SJSA1 (cell line): Measurements from ENCODE around the gene SMOC1. TPM values are rescaled to one million over a fixed set of nuclear protein-coding genes. Genes with fewer than 3 reads are reported as not detected.

Experiments
- DNase-seq, 2 experiments: peaks; one replicate each; pipeline ENCODE4 v3.0.0-alpha.2; 2015 to 2020; ENCODE audit warnings: low spot score in 2 of 2, low read depth in 1 of 2
- H3K27ac ChIP-seq: fragments of 250-450 bp; sonication (Bioruptor Pico); 2 replicates; pipeline ENCODE4 v1.5.1; 2020; ENCODE audit warnings: mild to moderate bottlenecking, moderate library complexity
- H3K27me3 ChIP-seq: fragments of 250-450 bp; sonication (Bioruptor Pico); replicated peaks from 2 replicates; pipeline ENCODE4 v1.5.1; 2020; ENCODE audit warnings: mild to moderate bottlenecking, moderate library complexity
- H3K36me3 ChIP-seq: fragments of 250-450 bp; sonication (Bioruptor Pico); 2 replicates; pipeline ENCODE4 v1.5.1; 2020; ENCODE audit warnings: mild to moderate bottlenecking
- H3K4me1 ChIP-seq: fragments of 250-450 bp; sonication (Bioruptor Pico); replicated peaks from 2 replicates; pipeline ENCODE4 v1.6.1; 2021; ENCODE audit warnings: mild to moderate bottlenecking
- H3K4me3 ChIP-seq: fragments of 250-450 bp; sonication (Bioruptor Pico); 2 replicates; pipeline ENCODE4 v1.5.1; 2020; ENCODE audit warnings: mild to moderate bottlenecking
- H3K9me3 ChIP-seq: fragments of 250-450 bp; sonication (Bioruptor Pico); replicated peaks from 2 replicates; pipeline ENCODE4 v1.5.1; 2020; ENCODE audit warnings: mild to moderate bottlenecking
- total RNA-seq: library from RNA; depleted of rRNA; stranded (reverse); fragments of >200 nt; shearing (Covaris generic); gene quantifications from 2 replicates; pipeline ENCODE4 v1.2.3, GENCODE V29; 2014

Gene SMOC1
- total RNA-seq, 1 experiment from 2014 or later, result not detected

DNA sequence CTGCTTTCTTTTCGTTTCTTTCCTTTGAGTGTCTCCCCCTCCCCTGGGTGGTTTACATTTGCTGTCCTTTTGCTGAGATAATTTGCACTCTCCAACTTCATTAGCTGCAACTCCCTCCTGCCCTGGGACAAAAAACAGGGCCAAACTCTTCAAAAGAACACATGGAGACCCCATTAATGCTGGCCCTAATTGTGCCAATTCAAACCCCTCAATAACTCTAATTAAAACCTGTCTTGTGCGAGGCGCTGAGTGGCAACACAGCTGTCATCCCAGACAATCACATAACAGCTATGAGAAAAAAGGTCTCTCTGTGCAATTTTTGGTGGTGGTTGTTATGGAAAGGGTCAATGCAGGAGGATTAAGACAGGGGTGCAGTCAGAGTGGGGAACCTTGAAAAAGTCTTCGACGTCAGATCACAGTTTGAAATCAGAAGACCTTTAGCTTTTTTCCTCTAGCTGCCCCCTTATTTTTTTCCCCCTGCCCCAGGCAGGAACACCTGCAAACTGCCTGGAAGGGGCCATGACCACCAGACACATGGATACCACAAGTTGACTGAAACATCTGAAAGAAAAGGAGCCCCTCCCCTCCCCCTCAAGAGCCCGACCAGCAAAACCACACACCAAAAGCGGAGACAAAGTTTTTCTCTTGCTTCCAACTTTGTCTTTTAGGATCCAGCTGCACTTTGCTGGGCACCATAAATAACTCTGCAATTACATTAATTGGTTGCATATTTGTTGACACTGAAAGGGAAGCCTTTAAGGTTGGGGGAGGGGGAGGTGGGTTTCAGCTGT lies 26.5 kb upstream of the SMOC1 start:
- no peaks in the 10 kb centered on the region for H3K36me3 ChIP-seq
- no peak overlapping the region for H3K4me3 ChIP-seq
- H3K27me3 ChIP-seq, result 0 out of 2 replicates have a peak, but pooled peaks cover 7% of the 10 kb centered on the region
- H3K9me3 ChIP-seq, result no peaks in the 10 kb centered on the region
- no peaks in the 10 kb centered on the region for H3K4me1 ChIP-seq
- no peak overlapping the region for H3K27ac ChIP-seq
- DNase-seq, result no peak

DNA sequence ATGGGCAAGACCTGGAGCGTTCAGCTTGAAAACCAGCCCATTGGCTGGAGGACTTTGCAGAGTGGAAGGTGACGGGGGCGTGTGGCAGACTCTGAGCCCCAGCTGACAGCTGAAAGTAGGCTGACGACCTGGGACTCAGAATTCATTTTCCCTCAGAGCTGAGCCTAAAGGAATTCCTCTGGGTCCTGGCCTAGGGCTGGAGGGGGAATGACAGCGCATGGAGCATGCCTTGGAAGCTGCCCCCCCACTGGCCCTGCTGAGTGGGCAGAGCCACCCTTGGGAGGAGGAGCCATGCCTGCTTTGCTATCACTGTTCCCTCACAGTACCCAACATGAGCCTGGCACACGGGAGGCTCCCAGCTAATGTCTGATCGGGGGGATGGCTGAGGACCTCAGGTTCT lies 25.4 kb upstream of the SMOC1 start:
- no peak for DNase-seq
- Histone ChIP-seq H3K36me3 (no peaks in the 10 kb centered on the region), H3K4me1 (no peaks in the 10 kb centered on the region), H3K27me3 (0 out of 2 replicates have a peak, but pooled peaks cover 7% of the 10 kb centered on the region), H3K4me3 (no peak overlapping the region), H3K9me3 (no peaks in the 10 kb centered on the region), H3K27ac (no peak overlapping the region)

DNA sequence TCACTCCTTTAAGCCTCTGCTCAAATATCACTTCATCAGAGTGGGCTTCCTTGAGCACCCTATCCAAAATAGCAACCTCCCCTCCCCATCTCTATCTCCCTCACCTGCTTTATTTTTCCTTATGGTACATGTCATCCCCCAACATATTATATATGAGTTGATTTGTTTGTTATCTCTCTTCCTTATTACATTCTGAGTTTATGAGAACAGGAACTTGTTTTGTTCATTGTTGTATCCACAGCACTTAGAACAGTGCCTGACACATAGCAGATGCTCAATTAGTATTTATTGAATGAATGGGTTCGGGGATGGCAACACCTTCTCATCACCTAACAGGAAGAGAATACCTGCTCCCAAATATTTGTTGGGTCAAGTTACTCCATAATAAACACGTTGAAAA lies 24.6 kb upstream of the SMOC1 start:
- Histone ChIP-seq H3K27ac (no peak overlapping the region), H3K4me3 (no peak overlapping the region), H3K9me3 (no peaks in the 10 kb centered on the region), H3K4me1 (no peaks in the 10 kb centered on the region), H3K36me3 (no peaks in the 10 kb centered on the region), H3K27me3 (0 out of 2 replicates have a peak, but pooled peaks cover 7% of the 10 kb centered on the region)
- no peak for DNase-seq

DNA sequence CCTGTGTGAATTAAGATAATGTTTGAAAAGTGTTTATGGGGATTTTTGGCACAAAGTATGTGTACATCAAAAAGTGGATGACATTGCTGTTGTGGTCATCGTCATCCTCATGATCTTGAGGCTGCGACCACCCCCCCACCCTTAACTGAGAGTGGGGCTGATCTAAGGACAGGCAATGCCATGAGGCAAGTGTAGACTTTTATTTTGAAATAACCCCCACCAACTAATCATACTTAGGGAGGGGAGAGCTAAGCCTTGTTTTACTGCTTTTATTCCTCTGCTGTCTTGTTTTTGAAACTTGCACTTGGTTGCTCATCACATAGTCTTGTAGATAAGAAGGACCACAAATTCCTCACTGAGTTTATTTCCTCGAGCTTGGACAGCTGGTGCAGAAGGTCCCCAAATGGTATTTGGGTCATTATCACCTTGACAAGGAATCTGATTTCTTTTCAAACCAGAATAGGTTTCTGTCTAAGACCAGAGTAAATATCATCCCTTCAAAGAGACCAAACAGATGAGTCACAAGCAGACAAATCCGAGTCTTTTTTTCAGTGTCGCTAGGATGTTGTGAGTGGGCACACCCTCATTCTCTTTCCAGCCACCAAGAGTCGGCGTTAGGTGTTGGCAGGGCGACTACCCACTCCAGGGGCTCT lies 23.9 kb upstream of the SMOC1 start:
- DNase-seq, result no peak
- Histone ChIP-seq H3K9me3 (no peaks in the 10 kb centered on the region), H3K27me3 (0 out of 2 replicates have a peak, but pooled peaks cover 7% of the 10 kb centered on the region), H3K4me3 (no peak overlapping the region), H3K36me3 (no peaks in the 10 kb centered on the region), H3K4me1 (no peaks in the 10 kb centered on the region), H3K27ac (no peak overlapping the region)

DNA sequence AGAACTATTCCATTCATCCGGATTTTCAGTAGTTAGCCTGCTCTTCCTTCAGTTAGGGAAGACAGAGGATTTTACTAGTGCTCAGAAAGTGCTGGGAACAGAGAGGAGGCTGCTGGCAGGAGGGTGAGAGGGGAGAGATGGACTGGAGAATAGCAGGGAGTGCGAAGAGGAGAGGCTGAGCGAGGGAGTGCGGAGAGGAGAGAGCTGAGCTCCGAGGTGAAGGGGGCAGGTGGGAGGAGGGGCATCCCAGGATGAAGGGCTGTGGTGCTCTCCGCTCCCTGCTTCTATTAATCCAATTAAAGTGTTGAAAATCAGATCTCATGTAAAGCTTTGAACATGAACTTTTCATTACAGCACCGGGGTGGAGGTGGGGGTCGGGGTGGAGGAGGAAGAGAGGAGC lies 20.4 kb upstream of the SMOC1 start:
- Histone ChIP-seq H3K27me3 (0 out of 2 replicates have a peak, but pooled peaks cover 7% of the 10 kb centered on the region), H3K27ac (no peak overlapping the region), H3K9me3 (no peaks in the 10 kb centered on the region), H3K36me3 (no peaks in the 10 kb centered on the region), H3K4me3 (no peak overlapping the region), H3K4me1 (no peaks in the 10 kb centered on the region)
- DNase-seq, result no peak

DNA sequence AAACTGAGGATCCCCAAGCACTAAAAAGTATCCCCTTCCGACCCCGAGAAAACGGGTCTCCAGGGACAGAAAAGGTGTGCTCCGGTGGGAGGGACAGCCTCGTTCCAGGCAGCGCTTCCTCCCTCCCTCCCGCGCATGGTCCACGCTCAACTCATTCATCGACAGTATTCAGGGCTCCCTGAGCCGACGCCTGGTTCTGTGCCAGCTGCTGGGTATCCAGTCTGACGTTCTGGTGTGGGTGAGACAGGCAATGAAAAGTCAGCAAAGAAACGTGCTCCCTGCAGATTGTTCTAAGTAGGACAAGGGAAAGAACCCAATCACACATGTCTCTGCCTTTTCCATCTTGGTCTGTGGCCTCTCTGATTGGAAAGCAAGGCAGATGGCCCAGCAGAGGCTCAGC lies 19.6 kb upstream of the SMOC1 start:
- no peaks in the 10 kb centered on the region for H3K27me3 ChIP-seq
- no peak overlapping the region for H3K27ac ChIP-seq
- H3K4me1 ChIP-seq, result no peaks in the 10 kb centered on the region
- no peak for DNase-seq
- H3K9me3 ChIP-seq, result no peaks in the 10 kb centered on the region
- H3K36me3 ChIP-seq, result no peaks in the 10 kb centered on the region
- no peak overlapping the region for H3K4me3 ChIP-seq

DNA sequence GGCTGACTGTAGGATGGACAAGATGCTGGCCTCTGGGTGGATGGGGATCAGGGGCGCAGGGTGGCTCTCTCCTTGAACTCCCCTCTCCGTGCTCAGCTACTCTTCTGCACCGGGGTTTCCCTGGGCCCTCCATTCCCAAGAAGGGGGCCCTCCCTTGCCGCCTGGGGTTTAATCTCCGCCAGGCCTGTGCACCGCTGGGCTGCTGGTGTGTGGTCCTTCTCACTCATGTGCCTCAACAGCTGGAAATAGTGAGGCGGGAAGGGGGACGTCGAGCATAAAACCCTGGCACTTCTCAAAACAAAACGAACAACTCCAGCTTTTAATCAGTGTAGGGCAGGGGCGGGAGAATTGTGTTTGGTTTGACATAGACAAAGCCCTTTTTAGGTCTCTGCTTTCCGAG lies 19.0 kb upstream of the SMOC1 start:
- no peak for DNase-seq
- no peak overlapping the region for H3K4me3 ChIP-seq
- H3K27ac ChIP-seq, result no peak overlapping the region
- H3K4me1 ChIP-seq, result no peaks in the 10 kb centered on the region
- H3K27me3 ChIP-seq, result no peaks in the 10 kb centered on the region
- H3K9me3 ChIP-seq, result no peaks in the 10 kb centered on the region
- no peaks in the 10 kb centered on the region for H3K36me3 ChIP-seq

DNA sequence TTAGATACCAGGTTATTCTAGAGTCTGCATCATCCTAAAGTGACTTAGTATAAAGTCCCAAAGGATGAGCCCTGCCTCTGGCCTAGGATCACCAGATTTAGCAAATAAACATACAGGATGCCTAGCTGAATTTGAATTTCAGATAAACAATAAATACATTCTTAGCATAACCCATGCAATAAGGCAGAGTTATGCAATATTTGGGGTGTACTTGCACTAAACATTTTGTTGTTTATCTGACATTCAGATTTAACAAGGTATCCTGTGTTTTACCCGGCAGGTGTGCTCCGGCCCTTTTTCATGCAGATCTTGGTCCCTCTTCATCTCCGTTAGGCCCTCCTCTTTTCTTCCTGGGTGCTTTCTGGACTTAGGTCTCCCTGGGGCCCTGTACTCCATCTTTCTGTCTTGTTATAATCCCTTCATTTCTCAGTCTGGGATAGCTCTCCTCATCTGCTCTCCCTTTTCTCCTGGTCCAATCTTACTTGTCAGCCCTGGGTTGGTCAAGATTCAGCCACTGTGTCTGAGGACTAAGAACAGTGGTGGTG lies 18.1 kb upstream of the SMOC1 start:
- Histone ChIP-seq H3K9me3 (no peaks in the 10 kb centered on the region), H3K27ac (no peak overlapping the region), H3K27me3 (no peaks in the 10 kb centered on the region), H3K4me1 (no peaks in the 10 kb centered on the region), H3K4me3 (no peak overlapping the region), H3K36me3 (no peaks in the 10 kb centered on the region)
- no peak for DNase-seq

DNA sequence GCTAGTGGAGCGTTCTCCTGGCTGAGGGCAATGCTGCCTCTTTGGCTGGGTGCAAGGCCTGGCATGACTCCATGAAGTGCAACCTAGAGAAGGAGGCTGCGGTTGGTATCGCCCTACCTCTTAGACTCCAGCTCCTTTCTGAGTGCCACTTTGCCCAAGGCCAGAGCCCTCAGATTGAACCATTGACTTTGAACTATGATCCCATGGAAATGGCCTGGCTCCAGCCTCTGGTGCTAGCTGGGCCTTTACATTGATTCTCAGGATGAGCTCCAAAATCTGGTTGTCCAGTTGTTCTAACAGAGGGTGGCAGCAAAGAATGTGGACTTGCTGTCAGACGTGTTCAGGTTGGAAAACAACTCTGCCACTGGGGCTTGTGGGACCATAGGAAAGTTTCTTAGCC lies 16.1 kb upstream of the SMOC1 start:
- Histone ChIP-seq H3K9me3 (no peaks in the 10 kb centered on the region; the same call in 1 of the 2 replicates), H3K4me1 (no peaks in the 10 kb centered on the region), H3K27ac (no peak overlapping the region), H3K4me3 (no peak overlapping the region), H3K36me3 (no peaks in the 10 kb centered on the region), H3K27me3 (no peaks in the 10 kb centered on the region)
- no peak for DNase-seq

DNA sequence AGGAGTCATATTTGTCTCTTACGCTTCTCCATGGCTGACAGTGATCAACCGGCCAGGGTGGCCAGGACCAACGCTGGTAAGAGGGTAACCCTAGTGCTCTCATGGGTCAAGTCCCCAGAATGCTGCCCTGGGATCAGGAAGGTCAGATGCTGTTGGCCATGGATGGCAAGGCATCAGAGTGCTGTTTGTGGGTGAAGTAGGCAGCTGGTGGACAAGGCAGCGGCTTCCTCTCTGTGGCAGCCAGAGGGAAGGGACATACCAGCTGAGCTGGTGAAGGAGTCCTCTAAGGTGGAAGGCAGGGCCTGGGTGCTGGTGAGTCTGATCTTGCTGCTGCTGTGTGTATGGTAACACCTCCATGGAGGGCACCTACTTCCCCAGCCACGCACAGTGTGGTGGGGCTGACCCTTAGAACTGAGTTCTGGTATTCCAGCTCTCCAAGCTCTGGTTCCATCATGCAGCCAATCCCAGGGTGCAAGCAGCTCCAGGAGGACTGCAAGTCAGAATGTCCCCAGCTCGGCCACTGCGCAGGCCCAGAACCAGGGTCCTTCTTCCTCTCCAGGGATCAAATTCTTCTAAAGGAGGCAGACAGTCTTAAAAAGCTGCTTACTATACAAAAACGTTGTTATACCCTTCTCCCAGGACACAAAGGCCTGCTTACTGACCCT lies 13.4 kb upstream of the SMOC1 start:
- H3K4me3 ChIP-seq, result no peak overlapping the region
- no peak for DNase-seq
- H3K27me3 ChIP-seq, result no peaks in the 10 kb centered on the region
- no peaks in the 10 kb centered on the region for H3K4me1 ChIP-seq
- H3K9me3 ChIP-seq, result no peaks in the 10 kb centered on the region; the same call in 1 of the 2 replicates
- no peaks in the 10 kb centered on the region for H3K36me3 ChIP-seq
- H3K27ac ChIP-seq, result no peak overlapping the region

DNA sequence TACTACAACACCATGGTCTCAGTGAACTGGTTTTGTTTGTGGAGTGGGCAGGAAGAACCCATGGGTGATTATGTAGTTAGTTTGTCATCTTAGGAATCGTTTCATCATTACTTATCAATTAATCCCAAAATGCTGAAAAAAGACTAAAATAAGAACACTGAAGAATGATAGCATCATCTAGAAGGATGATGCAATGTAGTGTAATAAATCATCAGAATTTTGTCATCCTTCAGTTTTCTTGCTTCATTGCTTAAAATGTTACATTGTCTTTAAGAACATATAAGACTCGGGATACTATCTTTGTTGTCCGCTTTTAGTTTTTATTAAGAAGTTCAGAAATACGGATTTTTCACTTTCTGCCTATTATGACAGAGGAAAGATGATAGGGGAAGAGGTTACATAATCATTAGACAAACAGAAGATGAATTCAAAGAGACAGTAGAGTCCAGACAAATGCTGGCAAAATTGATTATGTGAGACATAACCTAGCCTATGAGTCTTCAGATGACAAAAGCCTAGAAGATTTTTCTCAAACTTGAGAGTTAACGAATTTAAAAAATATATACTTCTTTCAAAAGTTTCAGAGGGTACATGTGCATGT lies 10.8 kb upstream of the SMOC1 start:
- Histone ChIP-seq H3K9me3 (no peaks in the 10 kb centered on the region; the same call in 1 of the 2 replicates), H3K4me3 (no peak overlapping the region), H3K36me3 (no peaks in the 10 kb centered on the region), H3K27ac (no peak overlapping the region), H3K27me3 (no peaks in the 10 kb centered on the region), H3K4me1 (no peaks in the 10 kb centered on the region)
- DNase-seq, result no peak

DNA sequence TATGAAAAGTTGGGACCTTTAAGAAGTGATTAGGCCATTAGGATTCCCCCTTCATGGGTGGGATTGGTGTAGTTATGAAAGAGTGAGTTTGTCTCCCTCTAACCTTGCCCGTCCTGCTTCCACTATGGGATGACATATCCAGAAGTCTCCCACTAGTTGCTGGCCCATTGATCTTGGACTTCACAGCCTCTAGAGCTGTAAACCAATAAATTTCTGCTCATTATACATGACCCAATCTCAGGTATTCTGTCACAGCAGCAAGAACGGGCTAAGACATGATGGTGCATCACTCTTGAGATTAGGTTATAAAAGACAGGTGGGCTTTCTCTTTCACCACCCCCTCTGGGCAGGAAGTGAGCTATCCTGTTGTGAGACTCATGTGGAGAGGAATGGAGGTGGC lies 8.6 kb upstream of the SMOC1 start:
- no peaks in the 10 kb centered on the region for H3K27me3 ChIP-seq

DNA sequence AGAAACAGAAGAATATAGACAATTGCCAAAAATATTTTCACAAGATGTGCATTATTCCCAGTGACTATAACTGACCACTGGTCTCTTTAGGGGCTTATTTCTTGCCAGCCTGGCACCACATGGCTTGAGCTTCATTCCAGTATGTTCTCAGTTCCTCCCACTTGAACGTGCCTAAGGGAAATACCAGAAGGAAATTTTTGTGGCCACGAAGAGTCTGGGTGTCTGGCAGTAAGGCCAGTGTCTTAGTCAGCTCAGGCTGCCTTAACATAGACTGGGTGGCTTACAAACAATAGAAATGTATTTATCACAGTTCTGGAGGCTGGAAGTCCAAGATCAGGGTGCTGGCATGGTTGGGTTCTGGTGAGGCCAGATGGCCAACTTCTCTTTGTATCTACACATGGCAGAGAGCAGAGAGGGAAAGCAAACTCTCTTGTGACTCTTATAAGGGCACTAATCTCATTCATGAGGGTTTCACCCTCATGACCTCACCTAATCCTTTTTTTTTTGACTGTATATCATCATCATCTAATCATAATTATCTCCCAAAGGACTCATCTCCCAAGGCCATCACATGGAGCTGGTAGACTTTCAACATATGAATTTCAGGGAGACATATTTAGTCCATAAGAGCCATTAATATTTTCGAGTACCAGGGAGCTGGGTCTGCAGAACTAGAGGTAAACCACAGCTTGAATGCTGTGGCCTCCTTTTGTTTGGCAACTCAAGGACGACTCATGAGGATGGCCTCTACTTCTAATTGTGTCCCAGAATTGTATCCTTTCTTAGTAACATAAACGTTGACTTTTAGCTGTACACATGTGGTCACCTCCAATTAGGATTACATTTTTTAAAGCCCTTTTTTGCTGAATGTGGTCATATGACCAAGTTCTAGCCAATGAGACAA lies 5.1 kb upstream of the SMOC1 start:
- DNase-seq, result no peak
- Histone ChIP-seq H3K4me1 (no peaks in the 10 kb centered on the region), H3K36me3 (no peaks in the 10 kb centered on the region), H3K9me3 (no peaks in the 10 kb centered on the region), H3K27ac (no peak overlapping the region), H3K27me3 (peaks cover 9% of the 10 kb centered on the region; the same call in 1 of the 2 replicates), H3K4me3 (no peak overlapping the region)

More for the DNA sequence above, 8.6 kb upstream of the SMOC1 start:
- no peak overlapping the region for H3K27ac ChIP-seq
- H3K4me1 ChIP-seq, result no peaks in the 10 kb centered on the region
- no peak overlapping the region for H3K4me3 ChIP-seq
- no peaks in the 10 kb centered on the region for H3K36me3 ChIP-seq
- H3K9me3 ChIP-seq, result no peaks in the 10 kb centered on the region; the same call in 1 of the 2 replicates
- DNase-seq, result no peak
